ENCODE data around the gene NIN.

DNA sequence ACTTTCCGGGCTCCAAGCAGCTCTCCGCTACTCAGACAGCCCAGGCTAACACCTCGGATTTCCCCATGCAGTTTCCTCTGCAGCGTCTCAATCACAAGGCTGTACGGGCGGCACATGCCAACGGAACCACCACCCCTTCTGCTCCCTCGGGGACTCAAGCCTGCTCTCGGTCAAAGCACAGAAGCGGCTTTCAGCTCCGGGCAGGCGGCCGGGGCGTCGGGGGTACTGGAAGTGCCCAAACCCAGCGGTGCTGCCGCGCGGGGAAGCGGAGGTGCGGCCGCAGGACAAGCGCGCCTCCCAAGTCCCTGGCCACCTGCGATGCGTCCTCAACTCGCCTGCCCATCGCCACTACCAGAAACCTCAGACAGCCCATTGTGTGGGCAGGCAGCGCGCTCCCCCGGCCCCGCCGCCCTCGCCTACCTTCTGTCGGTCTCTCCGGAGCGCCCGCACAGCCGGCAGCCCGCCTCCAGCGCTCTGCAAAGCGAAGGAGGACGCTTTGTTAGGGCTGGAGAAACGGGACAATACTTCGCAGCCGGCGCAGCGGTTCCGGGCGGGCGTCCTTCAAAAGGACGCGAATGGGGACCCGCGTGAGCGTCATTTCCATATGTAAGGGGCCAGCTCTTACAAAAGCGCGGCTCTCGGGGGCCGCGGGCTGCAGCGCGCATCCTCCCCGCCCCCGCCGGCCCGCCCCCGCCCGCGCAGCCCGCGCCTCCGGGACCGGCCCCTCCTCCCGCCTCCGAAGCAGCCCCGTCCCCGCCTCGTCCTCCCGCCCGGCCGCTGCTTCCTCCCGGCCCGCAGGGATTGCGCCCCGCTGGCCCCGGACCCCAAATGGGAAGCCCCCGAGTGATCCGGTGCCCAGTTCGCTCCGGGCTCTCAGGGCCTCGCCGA lies 674 bp downstream of the NIN start:
- TF ChIP-seq POLR2A (IDR thresholded peaks at IDR 0.05), result no peak
- TF ChIP-seq, protein P1, sequence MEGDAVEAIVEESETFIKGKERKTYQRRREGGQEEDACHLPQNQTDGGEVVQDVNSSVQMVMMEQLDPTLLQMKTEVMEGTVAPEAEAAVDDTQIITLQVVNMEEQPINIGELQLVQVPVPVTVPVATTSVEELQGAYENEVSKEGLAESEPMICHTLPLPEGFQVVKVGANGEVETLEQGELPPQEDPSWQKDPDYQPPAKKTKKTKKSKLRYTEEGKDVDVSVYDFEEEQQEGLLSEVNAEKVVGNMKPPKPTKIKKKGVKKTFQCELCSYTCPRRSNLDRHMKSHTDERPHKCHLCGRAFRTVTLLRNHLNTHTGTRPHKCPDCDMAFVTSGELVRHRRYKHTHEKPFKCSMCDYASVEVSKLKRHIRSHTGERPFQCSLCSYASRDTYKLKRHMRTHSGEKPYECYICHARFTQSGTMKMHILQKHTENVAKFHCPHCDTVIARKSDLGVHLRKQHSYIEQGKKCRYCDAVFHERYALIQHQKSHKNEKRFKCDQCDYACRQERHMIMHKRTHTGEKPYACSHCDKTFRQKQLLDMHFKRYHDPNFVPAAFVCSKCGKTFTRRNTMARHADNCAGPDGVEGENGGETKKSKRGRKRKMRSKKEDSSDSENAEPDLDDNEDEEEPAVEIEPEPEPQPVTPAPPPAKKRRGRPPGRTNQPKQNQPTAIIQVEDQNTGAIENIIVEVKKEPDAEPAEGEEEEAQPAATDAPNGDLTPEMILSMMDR (IDR thresholded peaks at IDR 0.05), result no peak
